OCI-LY1 (cell line): Measurements from ENCODE around the gene TIE1.

Experiments used
- EZH2 ChIP-seq: fragments of 200-600 bp; sonication (generic), shearing (Covaris generic); IDR thresholded peaks from 2 replicates; pipeline ENCODE4 v1.8.0; 2017; ENCODE audit warnings: borderline replicate concordance, mixed run types, mild to moderate bottlenecking, antibody characterized with exemption, low read length, moderate library complexity, mixed read lengths
- TF ChIP-seq, protein P1 (sequence below): fragments of 200-600 bp; sonication (generic), shearing (Covaris generic); IDR thresholded peaks from 2 replicates; pipeline ENCODE4 v1.5.1; 2017; ENCODE audit warnings: mild to moderate bottlenecking, antibody characterized with exemption, low read length, moderate library complexity, mixed read lengths

DNA sequence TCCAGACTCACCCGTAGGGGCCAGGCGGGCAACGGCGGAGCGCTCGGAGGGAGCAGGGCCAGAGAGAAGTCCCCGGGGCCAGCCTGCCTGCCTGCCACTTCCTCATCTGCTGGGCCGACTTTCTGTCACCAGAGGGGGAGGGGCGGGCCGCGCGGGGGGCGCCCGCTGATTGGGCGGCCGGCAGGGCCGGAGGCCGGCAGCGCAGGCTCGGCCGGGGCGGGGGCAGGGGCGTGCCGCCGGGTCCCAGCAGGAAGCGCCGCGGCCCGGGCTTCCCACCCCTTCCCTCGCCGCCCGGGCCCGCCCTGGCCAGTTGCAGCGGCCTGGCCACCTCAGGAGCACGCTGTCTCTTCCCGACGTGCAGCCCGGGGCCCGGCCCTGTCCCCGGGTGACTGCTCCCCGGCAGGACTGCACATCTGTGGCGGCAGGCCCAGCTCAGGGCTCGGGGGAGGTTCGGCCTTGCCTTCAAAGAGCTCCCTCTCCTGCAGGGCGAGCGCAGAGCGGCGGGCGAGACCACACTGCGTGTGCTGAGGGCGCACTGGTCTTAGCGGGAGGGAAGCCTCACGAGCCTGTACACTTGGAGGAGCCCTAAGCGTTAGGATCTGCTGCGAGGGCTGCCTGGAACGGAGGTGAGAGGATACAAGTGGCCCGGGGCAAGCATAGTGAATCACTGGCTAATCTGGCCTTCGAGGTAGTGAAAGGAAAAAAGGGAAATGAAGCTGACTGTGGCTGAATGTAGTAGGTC is 67.3 kb downstream of the TIE1 start, which contains the start of gene ELOVL1:
- TF ChIP-seq, protein P1, sequence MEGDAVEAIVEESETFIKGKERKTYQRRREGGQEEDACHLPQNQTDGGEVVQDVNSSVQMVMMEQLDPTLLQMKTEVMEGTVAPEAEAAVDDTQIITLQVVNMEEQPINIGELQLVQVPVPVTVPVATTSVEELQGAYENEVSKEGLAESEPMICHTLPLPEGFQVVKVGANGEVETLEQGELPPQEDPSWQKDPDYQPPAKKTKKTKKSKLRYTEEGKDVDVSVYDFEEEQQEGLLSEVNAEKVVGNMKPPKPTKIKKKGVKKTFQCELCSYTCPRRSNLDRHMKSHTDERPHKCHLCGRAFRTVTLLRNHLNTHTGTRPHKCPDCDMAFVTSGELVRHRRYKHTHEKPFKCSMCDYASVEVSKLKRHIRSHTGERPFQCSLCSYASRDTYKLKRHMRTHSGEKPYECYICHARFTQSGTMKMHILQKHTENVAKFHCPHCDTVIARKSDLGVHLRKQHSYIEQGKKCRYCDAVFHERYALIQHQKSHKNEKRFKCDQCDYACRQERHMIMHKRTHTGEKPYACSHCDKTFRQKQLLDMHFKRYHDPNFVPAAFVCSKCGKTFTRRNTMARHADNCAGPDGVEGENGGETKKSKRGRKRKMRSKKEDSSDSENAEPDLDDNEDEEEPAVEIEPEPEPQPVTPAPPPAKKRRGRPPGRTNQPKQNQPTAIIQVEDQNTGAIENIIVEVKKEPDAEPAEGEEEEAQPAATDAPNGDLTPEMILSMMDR: peak; percentile 51
- no peak for TF ChIP-seq EZH2
